Right lobe of liver (tissue), 6 donors: ENCODE measurements around the gene NTM. TPM values are rescaled to one million over a fixed set of nuclear protein-coding genes. Genes with fewer than 3 reads are reported as not detected.

Source experiments
- ATAC-seq, 4 donors: fragments of 200-7000 bp; cut with Tn5 transposase; one replicate each; pipeline ENCODE4 v1.9.1; 2020; ENCODE audit warnings: mild to moderate bottlenecking in 4 of 4, moderate library complexity in 4 of 4
- DNase-seq, 3 donors: peaks; one replicate each; pipeline ENCODE4 v3.0.0-alpha.2; 2020
- H3K27ac ChIP-seq, 3 donors: fragments of 200-600 bp; one replicate each; pipeline ENCODE4 v1.8.0; 2022
- H3K27me3 ChIP-seq, 2 donors: fragments of 200-600 bp; one replicate each; pipeline ENCODE4 v1.8.0; 2022
- H3K36me3 ChIP-seq, 4 donors: fragments of 200-600 bp; sonication (generic) in 1 of 4; one replicate each; pipeline versions ENCODE4 v1.5.1 to v1.8.0; 2017 to 2022; ENCODE audit warnings: control low read depth in 1 of 4
- H3K4me1 ChIP-seq, 4 donors: fragments of 200-600 bp; sonication (generic) in 1 of 4; one replicate each; pipeline versions ENCODE4 v1.5.1 to v1.8.0; 2017 to 2022; ENCODE audit warnings: control low read depth in 1 of 4
- H3K4me3 ChIP-seq, 3 donors: fragments of 200-600 bp; one replicate each; pipeline ENCODE4 v1.8.0; 2022
- H3K9me3 ChIP-seq, 4 donors: fragments of 200-600 bp; sonication (generic) in 1 of 4; one replicate each; pipeline versions ENCODE4 v1.5.1 to v1.8.0; 2017 to 2022; ENCODE audit warnings: control low read depth in 1 of 4
- POLR2A ChIP-seq: fragments of 450-650 bp; IDR thresholded peaks from one replicate; pipeline ENCODE4 v1.6.1; 2017; ENCODE audit warnings: antibody characterized with exemption, mild to moderate bottlenecking
- WGBS: methylation state at CpG from one replicate; pipeline ENCODE4 v1.1.6; 2018; ENCODE audit warnings: low coverage, low lambda C conversion rate; ENCODE audit not compliant: insufficient coverage; ENCODE audit errors: missing lambda C conversion rate; 5-methylcytosine and 5-hydroxymethylcytosine counted together
- intact Hi-C, 2 donors: fragments of 100-400 bp; cut with DNase I; formaldehyde crosslinking; loops; one replicate each; pipeline versions ENCODE4 v1.11.2 to v1.14.1; 2022
- total RNA-seq, 6 experiments: library from RNA; depleted of rRNA in 2 of 6; stranded (reverse); fragments of >200 nt in 2 of 6; fragmentation: NEBNext Ultra II Directional in 3 of 6; extraction: Animal tissue kit (Norgen Biotek cat#: 25700) in 3 of 6; gene quantifications; one replicate each; pipeline versions ENCODE4 v1.1.0 to v1.2.4, GENCODE V29; 2016 to 2023
- TF ChIP-seq, protein P1 (sequence below), 4 donors: fragments of 200-600 bp in 3 of 4; fragments of 450-650 bp in 1 of 4; IDR thresholded peaks; one replicate each; pipeline versions ENCODE4 v1.5.1 to v1.8.0; 2016 to 2022; ENCODE audit warnings: antibody characterized with exemption in 4 of 4, mild to moderate bottlenecking in 2 of 4
- donor health status: DM: no; HTN: yes; CAD: no.
- donor health status: DM: no; HTN: no; CAD: no.
- donor health status: DM: no; HTN: no; CAD: no.
- donor health status: DM: no; HTN: yes; CAD: no.
- donor health status: DM: no; HTN: yes; CAD: no.

The NTM gene
- total RNA-seq, 6 experiments from 2014 or later = 0.35 TPM; not detected in 5

DNA sequence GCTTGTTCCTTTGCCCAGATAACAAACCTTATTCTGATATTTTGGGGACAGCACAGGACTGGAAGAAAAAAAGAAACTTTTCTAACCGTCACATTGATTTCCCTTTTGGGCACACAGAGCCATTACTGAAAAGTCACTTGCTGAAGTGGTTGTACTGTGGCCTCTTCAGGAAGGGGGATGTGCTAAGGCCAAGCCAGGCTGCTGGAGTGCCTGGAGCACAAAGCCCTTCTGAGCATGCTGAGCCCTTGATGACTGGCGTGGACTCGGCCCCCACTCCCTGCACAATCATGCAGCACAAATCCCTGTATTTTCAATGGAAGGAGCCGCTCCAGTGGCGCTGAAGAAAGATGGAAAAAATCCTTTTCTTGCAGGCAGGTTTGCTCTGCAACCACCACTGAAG is 164.2 kb downstream of the NTM start:
- Histone ChIP-seq H3K36me3 (no peaks in the 10 kb centered on the region), H3K27ac (no peak overlapping the region), H3K9me3 (no peaks in the 10 kb centered on the region), H3K4me1 (no peaks in the 10 kb centered on the region), H3K27me3 (no peaks in the 10 kb centered on the region), H3K4me3 (no peak overlapping the region)
- intact Hi-C loops = no loop called here
- TF ChIP-seq POLR2A = no peak
- TF ChIP-seq, protein P1, sequence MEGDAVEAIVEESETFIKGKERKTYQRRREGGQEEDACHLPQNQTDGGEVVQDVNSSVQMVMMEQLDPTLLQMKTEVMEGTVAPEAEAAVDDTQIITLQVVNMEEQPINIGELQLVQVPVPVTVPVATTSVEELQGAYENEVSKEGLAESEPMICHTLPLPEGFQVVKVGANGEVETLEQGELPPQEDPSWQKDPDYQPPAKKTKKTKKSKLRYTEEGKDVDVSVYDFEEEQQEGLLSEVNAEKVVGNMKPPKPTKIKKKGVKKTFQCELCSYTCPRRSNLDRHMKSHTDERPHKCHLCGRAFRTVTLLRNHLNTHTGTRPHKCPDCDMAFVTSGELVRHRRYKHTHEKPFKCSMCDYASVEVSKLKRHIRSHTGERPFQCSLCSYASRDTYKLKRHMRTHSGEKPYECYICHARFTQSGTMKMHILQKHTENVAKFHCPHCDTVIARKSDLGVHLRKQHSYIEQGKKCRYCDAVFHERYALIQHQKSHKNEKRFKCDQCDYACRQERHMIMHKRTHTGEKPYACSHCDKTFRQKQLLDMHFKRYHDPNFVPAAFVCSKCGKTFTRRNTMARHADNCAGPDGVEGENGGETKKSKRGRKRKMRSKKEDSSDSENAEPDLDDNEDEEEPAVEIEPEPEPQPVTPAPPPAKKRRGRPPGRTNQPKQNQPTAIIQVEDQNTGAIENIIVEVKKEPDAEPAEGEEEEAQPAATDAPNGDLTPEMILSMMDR (IDR thresholded peaks at IDR 0.05) = no peak
- 48% methylated on average over 5 of the region's 5 CpGs for WGBS
- ATAC-seq (no peak), DNase-seq (no peak)

DNA sequence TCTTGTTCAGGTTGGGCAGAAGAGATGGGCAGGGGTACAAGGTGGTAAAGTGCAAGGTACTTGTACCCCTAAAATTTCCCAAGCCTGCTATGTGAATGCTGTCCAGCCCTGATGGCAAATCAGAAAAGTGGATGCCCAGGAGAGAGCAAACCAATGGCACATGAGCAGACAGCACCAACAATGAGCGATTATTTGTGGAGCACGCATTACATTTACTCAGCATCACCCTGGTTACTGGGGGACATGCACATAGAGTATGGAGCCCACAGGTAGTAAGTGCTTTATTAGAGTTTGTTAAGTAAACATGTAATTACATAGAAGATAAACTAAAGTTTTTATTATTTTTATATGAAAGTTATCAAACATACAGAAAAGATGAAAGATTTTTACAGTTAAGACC is 165.7 kb downstream of the NTM start:
- no peaks in the 10 kb centered on the region for H3K9me3 ChIP-seq
- TF ChIP-seq, protein P1 (IDR thresholded peaks at IDR 0.05) = no peak
- TF ChIP-seq POLR2A = no peak
- DNase-seq (no peak), ATAC-seq (no peak)
- no peak overlapping the region for H3K4me3 ChIP-seq
- no peaks in the 10 kb centered on the region for H3K27me3 ChIP-seq
- no peaks in the 10 kb centered on the region for H3K4me1 ChIP-seq
- no peak overlapping the region for H3K27ac ChIP-seq
- intact Hi-C loops = no loop called here
- WGBS = 63% methylated on average over 2 of the region's 2 CpGs
- H3K36me3 ChIP-seq = no peaks in the 10 kb centered on the region

DNA sequence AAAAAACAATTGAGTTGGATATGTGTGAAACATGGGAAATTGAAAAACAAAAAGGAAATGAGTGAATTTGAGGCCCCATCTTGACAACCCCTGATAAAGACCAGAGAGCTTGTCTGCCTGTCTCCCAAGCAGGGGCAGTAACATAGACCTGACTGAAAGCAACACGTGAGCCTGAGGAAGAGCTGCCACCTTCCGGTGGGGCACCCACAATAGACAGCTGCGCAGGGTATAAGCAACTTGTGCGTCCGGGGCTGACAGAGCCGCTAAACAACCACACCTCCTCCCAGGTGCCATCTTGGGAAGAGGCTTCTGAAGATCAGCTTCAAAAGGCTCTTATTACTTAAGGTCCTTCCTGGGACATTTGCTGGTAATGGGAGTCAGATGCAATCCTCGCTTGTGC is 166.8 kb downstream of the NTM start:
- WGBS = 70% methylated on average over 7 of the region's 7 CpGs
- Histone ChIP-seq H3K27me3 (no peaks in the 10 kb centered on the region), H3K9me3 (no peaks in the 10 kb centered on the region), H3K4me3 (no peak overlapping the region), H3K27ac (no peak overlapping the region), H3K4me1 (no peaks in the 10 kb centered on the region), H3K36me3 (no peaks in the 10 kb centered on the region)
- ATAC-seq (no peak), DNase-seq (no peak)
- intact Hi-C loops = no loop called here
- TF ChIP-seq POLR2A = no peak
- TF ChIP-seq, protein P1 (IDR thresholded peaks at IDR 0.05) = no peak

DNA sequence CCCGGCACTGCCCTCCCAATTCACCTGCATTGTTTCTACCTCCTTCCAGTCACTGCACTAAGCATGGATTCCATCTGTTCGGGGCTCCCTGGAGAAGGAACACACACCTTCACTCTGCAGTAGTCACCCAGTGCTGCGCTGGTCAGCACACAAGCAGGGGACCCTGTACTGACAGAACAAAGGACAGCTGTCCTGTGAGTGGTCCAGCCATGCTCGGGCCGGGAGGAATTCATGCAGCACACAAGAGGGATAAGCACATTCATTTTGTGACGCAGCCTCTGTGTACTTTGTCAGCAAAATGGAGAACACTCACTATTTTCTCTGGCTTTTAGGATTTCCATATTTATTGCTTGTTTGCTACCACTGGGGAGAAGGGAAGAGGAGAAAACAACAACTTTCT is 167.3 kb downstream of the NTM start:
- Histone ChIP-seq H3K27me3 (no peaks in the 10 kb centered on the region), H3K27ac (no peak overlapping the region), H3K9me3 (no peaks in the 10 kb centered on the region), H3K4me1 (no peaks in the 10 kb centered on the region), H3K36me3 (no peaks in the 10 kb centered on the region), H3K4me3 (no peak overlapping the region)
- no peak for TF ChIP-seq POLR2A
- TF ChIP-seq, protein P1 (IDR thresholded peaks at IDR 0.05) = no peak
- intact Hi-C loops = no loop called here
- 19% methylated on average over 5 of the region's 6 CpGs for WGBS
- no peak for DNase-seq
- no peak for ATAC-seq

DNA sequence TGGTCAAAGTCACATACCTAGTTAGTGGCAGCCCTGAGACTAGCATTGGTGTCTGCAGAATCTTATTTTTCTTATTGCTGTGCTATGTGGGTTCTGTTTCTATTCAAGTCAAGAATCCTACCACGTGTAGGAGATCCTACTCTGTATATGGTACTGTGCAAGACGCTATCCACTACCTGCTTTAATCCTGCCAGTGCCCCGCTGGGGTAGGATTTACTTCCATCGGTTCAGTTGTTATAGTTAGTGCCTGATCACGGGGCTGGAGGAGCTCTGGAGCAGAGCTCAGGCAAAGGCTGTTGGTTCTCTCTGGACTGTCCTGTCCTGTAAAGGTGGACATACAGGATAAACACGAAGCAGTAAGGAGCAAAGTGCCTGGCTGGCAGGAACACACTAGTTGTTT is 167.9 kb downstream of the NTM start:
- 44% methylated on average over 6 of the region's 6 CpGs for WGBS
- no peaks in the 10 kb centered on the region for H3K4me1 ChIP-seq
- H3K9me3 ChIP-seq = no peaks in the 10 kb centered on the region
- no peaks in the 10 kb centered on the region for H3K27me3 ChIP-seq
- no peak for TF ChIP-seq POLR2A
- TF ChIP-seq, protein P1 (IDR thresholded peaks at IDR 0.05) = no peak
- H3K27ac ChIP-seq = no peak overlapping the region
- H3K36me3 ChIP-seq = no peaks in the 10 kb centered on the region
- no peak for ATAC-seq
- intact Hi-C loops = no loop called here
- H3K4me3 ChIP-seq = no peak overlapping the region
- no peak for DNase-seq
